GM21786 (cell line): ENCODE results near the gene MTG2.

Source experiments
- ATAC-seq: cut with Tn5 transposase; IDR thresholded peaks from one replicate; pipeline ENCODE4 v1.9.1; 2021; ENCODE audit not compliant: unreplicated experiment

MTG2 gene

GRCh38 chr20:62243106-62243505, 60.3 kb downstream of the MTG2 start:
- no peak for ATAC-seq

- ATAC-seq: no peak
Observed at GRCh38 chr20:62243906-62244515, 61.2 kb downstream of the MTG2 start.

- ATAC-seq: no peak
Observed at GRCh38 chr20:62244644-62245108, 61.8 kb downstream of the MTG2 start.

GRCh38 chr20:62245911-62246280, 63.1 kb downstream of the MTG2 start:
- ATAC-seq: no peak

GRCh38 chr20:62246431-62246830, 63.6 kb downstream of the MTG2 start:
- no peak for ATAC-seq

- ATAC-seq: no peak
Observed at GRCh38 chr20:62246872-62247652, 64.2 kb downstream of the MTG2 start.

- no peak for ATAC-seq
Observed at GRCh38 chr20:62248890-62249560, 66.2 kb downstream of the MTG2 start.

GRCh38 chr20:62252342-62252966, 69.6 kb downstream of the MTG2 start:
- ATAC-seq: no peak
